ENCODE measurements around the gene NFASC. TPM values are rescaled to one million over a fixed set of nuclear protein-coding genes. Genes with fewer than 3 reads are reported as not detected.

Gene NFASC
- total and polyA plus RNA-seq, 2 donors, result 0.14 to 1.4 TPM

DNA sequence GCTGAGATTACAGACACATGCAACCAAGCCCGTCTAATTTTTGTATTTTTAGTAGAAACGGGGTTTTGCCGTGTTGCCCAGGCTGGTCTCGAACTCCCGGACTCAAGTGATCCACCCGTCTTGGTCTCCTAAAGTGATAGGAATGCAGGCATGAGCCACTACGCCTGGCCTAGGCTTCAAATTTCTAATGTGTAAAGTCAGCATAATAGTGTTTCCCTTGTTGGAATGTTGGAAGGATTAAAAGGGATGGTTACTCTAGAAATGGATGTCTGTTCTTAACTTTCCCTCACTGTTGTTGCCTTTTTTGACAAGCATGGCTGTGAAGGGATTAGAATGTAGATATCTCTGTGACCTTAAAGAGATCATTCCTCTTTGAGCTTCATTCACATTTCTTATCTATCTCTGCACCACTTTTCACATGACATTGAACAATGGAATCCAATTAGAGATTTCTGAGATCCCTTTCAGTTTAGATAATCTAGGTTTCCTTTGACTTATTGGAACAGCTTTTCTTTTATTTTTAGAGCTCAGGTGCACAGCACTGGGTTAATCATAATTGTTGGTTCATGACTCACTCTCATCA is 33.7 kb downstream of the NFASC start:
- Histone ChIP-seq H3K27me3 (ENCODE audit: control insufficient read depth in 2 of 2, insufficient read depth in 1 of 2, low read length in 1 of 2) (peaks cover 0 to 8% of the 10 kb centered on the region in 2 donors), H3K4me1 (ENCODE audit: control insufficient read depth in 2 of 2, insufficient read depth in 2 of 2, low read length in 2 of 2) (no peaks in the 10 kb centered on the region), H3K4me3 (ENCODE audit: low read length in 2 of 2) (no peak overlapping the region), H3K27ac (ENCODE audit: low read depth in 1 of 2, low read length in 1 of 2) (no peak overlapping the region), H3K9me3 (ENCODE audit: control insufficient read depth in 2 of 2, insufficient read depth in 1 of 2, low read length in 1 of 2) (no peaks in the 10 kb centered on the region), H3K36me3 (ENCODE audit: control insufficient read depth in 2 of 2, insufficient read depth in 2 of 2, low read length in 1 of 2) (no peaks in the 10 kb centered on the region)
- DNase-seq (ENCODE audit: low read depth in 6 of 9, low spot score in 9 of 9), result no peak
- 96% methylated on average over 7 of the region's 7 CpGs for WGBS

GRCh38 chr1:204909109-204909508 is 38.4 kb downstream of the NFASC start:
- H3K27me3 ChIP-seq (ENCODE audit: control insufficient read depth in 2 of 2, insufficient read depth in 1 of 2, low read length in 1 of 2), result peaks cover 0 to 2% of the 10 kb centered on the region in 2 donors
- no peak overlapping the region for H3K4me3 ChIP-seq (ENCODE audit: low read length in 2 of 2)
- DNase-seq (ENCODE audit: low read depth in 6 of 9, low spot score in 9 of 9), result no peak
- no peaks in the 10 kb centered on the region for H3K4me1 ChIP-seq (ENCODE audit: control insufficient read depth in 2 of 2, insufficient read depth in 2 of 2, low read length in 2 of 2)
- H3K9me3 ChIP-seq (ENCODE audit: control insufficient read depth in 2 of 2, insufficient read depth in 1 of 2, low read length in 1 of 2), result no peaks in the 10 kb centered on the region
- H3K36me3 ChIP-seq (ENCODE audit: control insufficient read depth in 2 of 2, insufficient read depth in 2 of 2, low read length in 1 of 2), result no peaks in the 10 kb centered on the region
- no peak overlapping the region for H3K27ac ChIP-seq (ENCODE audit: low read depth in 1 of 2, low read length in 1 of 2)
- WGBS, result 94% methylated on average over 3 of the region's 3 CpGs

GRCh38 chr1:204915861-204916495 is 45.3 kb downstream of the NFASC start:
- Histone ChIP-seq H3K27ac (ENCODE audit: low read depth in 1 of 2, low read length in 1 of 2) (no peak overlapping the region), H3K27me3 (ENCODE audit: control insufficient read depth in 2 of 2, insufficient read depth in 1 of 2, low read length in 1 of 2) (peaks cover 0 to 6% of the 10 kb centered on the region in 2 donors), H3K9me3 (ENCODE audit: control insufficient read depth in 2 of 2, insufficient read depth in 1 of 2, low read length in 1 of 2) (no peaks in the 10 kb centered on the region), H3K4me1 (ENCODE audit: control insufficient read depth in 2 of 2, insufficient read depth in 2 of 2, low read length in 2 of 2) (no peaks in the 10 kb centered on the region), H3K4me3 (ENCODE audit: low read length in 2 of 2) (no peak overlapping the region), H3K36me3 (ENCODE audit: control insufficient read depth in 2 of 2, insufficient read depth in 2 of 2, low read length in 1 of 2) (no peaks in the 10 kb centered on the region)
- no peak for DNase-seq (ENCODE audit: low read depth in 6 of 9, low spot score in 9 of 9)
- WGBS, result 83% methylated on average over 5 of the region's 5 CpGs

DNA sequence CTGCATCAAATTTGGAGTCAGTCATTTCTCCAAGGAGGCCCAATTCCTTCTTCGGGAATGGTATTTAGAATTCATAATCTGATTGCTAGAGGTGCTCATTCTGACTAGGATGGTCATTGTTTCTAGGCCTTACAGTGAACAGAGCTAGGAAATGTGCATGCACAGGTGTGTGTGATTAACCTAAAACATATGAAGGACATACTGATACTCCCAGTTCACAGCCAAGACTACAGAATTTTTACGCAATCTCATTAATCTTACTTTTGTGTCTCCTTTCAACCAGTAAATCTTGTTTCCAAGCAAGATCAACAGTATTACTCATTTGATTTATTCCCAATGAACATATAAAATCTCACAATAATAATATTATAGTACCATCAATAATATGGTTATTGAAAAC is 47.1 kb downstream of the NFASC start:
- DNase-seq (ENCODE audit: low read depth in 6 of 9, low spot score in 9 of 9), result no peak
- Histone ChIP-seq H3K9me3 (ENCODE audit: control insufficient read depth in 2 of 2, insufficient read depth in 1 of 2, low read length in 1 of 2) (no peaks in the 10 kb centered on the region), H3K4me1 (ENCODE audit: control insufficient read depth in 2 of 2, insufficient read depth in 2 of 2, low read length in 2 of 2) (no peaks in the 10 kb centered on the region), H3K36me3 (ENCODE audit: control insufficient read depth in 2 of 2, insufficient read depth in 2 of 2, low read length in 1 of 2) (no peaks in the 10 kb centered on the region), H3K4me3 (ENCODE audit: low read length in 2 of 2) (no peak overlapping the region), H3K27ac (ENCODE audit: low read depth in 1 of 2, low read length in 1 of 2) (no peak overlapping the region), H3K27me3 (ENCODE audit: control insufficient read depth in 2 of 2, insufficient read depth in 1 of 2, low read length in 1 of 2) (peaks cover 0 to 20% of the 10 kb centered on the region in 2 donors)
- over 99% methylated on average over 2 of the region's 2 CpGs for WGBS

DNA sequence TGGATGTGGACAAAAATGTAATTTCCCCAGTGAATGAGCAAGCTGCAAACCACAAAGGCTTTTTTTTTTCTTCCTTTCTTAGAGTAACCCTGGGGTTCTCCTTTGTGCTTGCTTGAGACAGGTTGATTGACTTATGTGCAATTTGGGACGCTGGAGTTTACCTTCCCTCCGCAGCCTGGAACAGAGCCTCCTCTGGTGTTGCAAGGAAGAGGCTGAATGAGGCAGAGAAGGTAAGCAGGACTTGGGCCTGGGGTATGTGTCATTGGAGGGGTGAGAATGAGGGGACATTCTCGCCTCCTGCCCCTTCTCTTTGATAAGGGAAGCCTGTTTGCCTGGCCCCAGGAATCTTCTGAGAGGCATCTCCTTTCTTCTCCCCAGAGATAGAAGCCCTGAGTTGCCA is 49.8 kb downstream of the NFASC start:
- Histone ChIP-seq H3K4me1 (ENCODE audit: control insufficient read depth in 2 of 2, insufficient read depth in 2 of 2, low read length in 2 of 2) (no peaks in the 10 kb centered on the region), H3K4me3 (ENCODE audit: low read length in 2 of 2) (no peak overlapping the region), H3K27me3 (ENCODE audit: control insufficient read depth in 2 of 2, insufficient read depth in 1 of 2, low read length in 1 of 2) (peaks cover 0 to 38% of the 10 kb centered on the region in 2 donors), H3K36me3 (ENCODE audit: control insufficient read depth in 2 of 2, insufficient read depth in 2 of 2, low read length in 1 of 2) (no peaks in the 10 kb centered on the region), H3K27ac (ENCODE audit: low read depth in 1 of 2, low read length in 1 of 2) (no peak overlapping the region), H3K9me3 (ENCODE audit: control insufficient read depth in 2 of 2, insufficient read depth in 1 of 2, low read length in 1 of 2) (no peaks in the 10 kb centered on the region)
- 43% methylated on average over 3 of the region's 3 CpGs for WGBS
- DNase-seq (ENCODE audit: low read depth in 6 of 9, low spot score in 9 of 9), result no peak

DNA sequence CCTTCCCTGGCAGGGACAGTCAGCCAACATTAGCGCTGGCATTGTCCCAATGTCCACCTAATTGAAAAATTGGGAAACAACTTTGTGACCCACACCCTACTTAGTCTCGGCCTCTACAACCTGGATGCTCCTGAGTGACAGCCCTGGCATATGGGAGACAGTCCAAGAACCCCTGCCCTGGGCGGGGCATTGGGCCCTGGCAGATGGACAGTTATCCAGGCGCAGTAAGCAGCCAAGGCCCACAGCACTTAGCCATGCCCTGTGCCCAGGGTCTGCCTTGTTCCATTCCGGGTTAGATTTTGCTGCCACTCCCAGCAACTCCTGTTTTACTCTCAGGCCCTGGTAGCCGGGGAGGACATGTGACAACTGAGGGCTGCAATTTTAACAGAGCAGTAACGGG is 50.3 kb downstream of the NFASC start:
- Histone ChIP-seq H3K9me3 (ENCODE audit: control insufficient read depth in 2 of 2, insufficient read depth in 1 of 2, low read length in 1 of 2) (no peaks in the 10 kb centered on the region), H3K4me3 (ENCODE audit: low read length in 2 of 2) (no peak overlapping the region), H3K4me1 (ENCODE audit: control insufficient read depth in 2 of 2, insufficient read depth in 2 of 2, low read length in 2 of 2) (no peaks in the 10 kb centered on the region), H3K36me3 (ENCODE audit: control insufficient read depth in 2 of 2, insufficient read depth in 2 of 2, low read length in 1 of 2) (no peaks in the 10 kb centered on the region), H3K27ac (ENCODE audit: low read depth in 1 of 2, low read length in 1 of 2) (no peak overlapping the region), H3K27me3 (ENCODE audit: control insufficient read depth in 2 of 2, insufficient read depth in 1 of 2, low read length in 1 of 2) (peaks cover 0 to 41% of the 10 kb centered on the region in 2 donors)
- WGBS, result 94% methylated on average over 7 of the region's 7 CpGs
- DNase-seq (ENCODE audit: low read depth in 6 of 9, low spot score in 9 of 9), result no peak

GRCh38 chr1:204921855-204922516 is 51.3 kb downstream of the NFASC start:
- H3K36me3 ChIP-seq (ENCODE audit: control insufficient read depth in 2 of 2, insufficient read depth in 2 of 2, low read length in 1 of 2), result no peaks in the 10 kb centered on the region

DNA sequence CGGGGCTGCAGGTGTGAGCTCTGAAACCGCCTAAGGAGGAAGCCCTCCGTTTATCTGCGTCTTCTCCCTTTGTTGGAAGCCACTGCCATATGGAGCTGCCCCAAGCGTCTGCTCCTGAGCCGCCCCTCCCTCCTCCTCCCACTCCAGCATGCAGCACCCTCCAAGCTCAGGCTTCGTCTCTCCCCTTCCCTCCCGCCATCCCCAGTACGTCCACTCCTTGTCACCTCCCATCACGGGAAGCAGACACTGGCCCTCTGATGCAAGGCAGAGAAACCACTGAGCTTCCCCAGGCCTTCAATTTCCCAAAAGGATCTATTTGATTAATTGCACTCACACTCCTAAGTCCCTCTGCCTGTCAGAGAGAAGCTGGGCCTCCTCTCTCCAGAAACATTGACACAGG is 52.5 kb downstream of the NFASC start:
- no peak for DNase-seq (ENCODE audit: low read depth in 6 of 9, low spot score in 9 of 9)
- Histone ChIP-seq H3K27ac (ENCODE audit: low read depth in 1 of 2, low read length in 1 of 2) (no peak overlapping the region), H3K36me3 (ENCODE audit: control insufficient read depth in 2 of 2, insufficient read depth in 2 of 2, low read length in 1 of 2) (no peaks in the 10 kb centered on the region), H3K9me3 (ENCODE audit: control insufficient read depth in 2 of 2, insufficient read depth in 1 of 2, low read length in 1 of 2) (no peaks in the 10 kb centered on the region), H3K27me3 (ENCODE audit: control insufficient read depth in 2 of 2, insufficient read depth in 1 of 2, low read length in 1 of 2) (peaks cover 0 to 47% of the 10 kb centered on the region in 2 donors), H3K4me3 (ENCODE audit: low read length in 2 of 2) (no peak overlapping the region), H3K4me1 (ENCODE audit: control insufficient read depth in 2 of 2, insufficient read depth in 2 of 2, low read length in 2 of 2) (no peaks in the 10 kb centered on the region)
- WGBS, result 78% methylated on average over 10 of the region's 10 CpGs

More at GRCh38 chr1:204921855-204922516, 51.3 kb downstream of the NFASC start:
- Histone ChIP-seq H3K9me3 (ENCODE audit: control insufficient read depth in 2 of 2, insufficient read depth in 1 of 2, low read length in 1 of 2) (no peaks in the 10 kb centered on the region), H3K27me3 (ENCODE audit: control insufficient read depth in 2 of 2, insufficient read depth in 1 of 2, low read length in 1 of 2) (peaks cover 0 to 42% of the 10 kb centered on the region in 2 donors), H3K4me3 (ENCODE audit: low read length in 2 of 2) (no peak overlapping the region), H3K4me1 (ENCODE audit: control insufficient read depth in 2 of 2, insufficient read depth in 2 of 2, low read length in 2 of 2) (no peaks in the 10 kb centered on the region), H3K27ac (ENCODE audit: low read depth in 1 of 2, low read length in 1 of 2) (no peak overlapping the region)
- 86% methylated on average over 15 of the region's 15 CpGs for WGBS
- DNase-seq (ENCODE audit: low read depth in 6 of 9, low spot score in 9 of 9), result no peak

DNA sequence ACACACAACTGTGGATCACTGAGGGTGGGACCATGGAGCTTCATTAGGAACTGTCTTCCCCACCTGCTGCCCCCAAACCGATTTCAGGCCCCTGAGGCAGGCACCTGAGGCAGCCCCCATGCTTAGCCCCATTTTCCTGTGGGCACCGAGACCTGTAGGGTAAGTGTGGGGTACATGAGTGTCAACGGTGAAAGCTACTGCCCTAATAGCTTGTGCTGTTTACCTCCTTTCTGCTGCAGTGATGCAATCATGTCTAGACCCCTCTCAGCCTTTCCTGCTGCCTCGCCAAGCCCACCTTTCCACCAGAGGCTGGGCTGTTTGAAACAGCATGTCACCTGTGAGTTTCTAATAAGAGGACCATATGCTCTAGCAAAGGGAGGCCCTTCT is 53.0 kb downstream of the NFASC start:
- Histone ChIP-seq H3K9me3 (ENCODE audit: control insufficient read depth in 2 of 2, insufficient read depth in 1 of 2, low read length in 1 of 2) (no peaks in the 10 kb centered on the region), H3K4me1 (ENCODE audit: control insufficient read depth in 2 of 2, insufficient read depth in 2 of 2, low read length in 2 of 2) (no peaks in the 10 kb centered on the region), H3K36me3 (ENCODE audit: control insufficient read depth in 2 of 2, insufficient read depth in 2 of 2, low read length in 1 of 2) (no peaks in the 10 kb centered on the region), H3K4me3 (ENCODE audit: low read length in 2 of 2) (no peak overlapping the region), H3K27me3 (ENCODE audit: control insufficient read depth in 2 of 2, insufficient read depth in 1 of 2, low read length in 1 of 2) (peaks cover 0 to 49% of the 10 kb centered on the region in 2 donors), H3K27ac (ENCODE audit: low read depth in 1 of 2, low read length in 1 of 2) (no peak overlapping the region)
- WGBS, result 85% methylated on average over 4 of the region's 4 CpGs
- no peak for DNase-seq (ENCODE audit: low read depth in 6 of 9, low spot score in 9 of 9)
